ENCODE measurements around the gene SV2B.

SV2B gene

DNA sequence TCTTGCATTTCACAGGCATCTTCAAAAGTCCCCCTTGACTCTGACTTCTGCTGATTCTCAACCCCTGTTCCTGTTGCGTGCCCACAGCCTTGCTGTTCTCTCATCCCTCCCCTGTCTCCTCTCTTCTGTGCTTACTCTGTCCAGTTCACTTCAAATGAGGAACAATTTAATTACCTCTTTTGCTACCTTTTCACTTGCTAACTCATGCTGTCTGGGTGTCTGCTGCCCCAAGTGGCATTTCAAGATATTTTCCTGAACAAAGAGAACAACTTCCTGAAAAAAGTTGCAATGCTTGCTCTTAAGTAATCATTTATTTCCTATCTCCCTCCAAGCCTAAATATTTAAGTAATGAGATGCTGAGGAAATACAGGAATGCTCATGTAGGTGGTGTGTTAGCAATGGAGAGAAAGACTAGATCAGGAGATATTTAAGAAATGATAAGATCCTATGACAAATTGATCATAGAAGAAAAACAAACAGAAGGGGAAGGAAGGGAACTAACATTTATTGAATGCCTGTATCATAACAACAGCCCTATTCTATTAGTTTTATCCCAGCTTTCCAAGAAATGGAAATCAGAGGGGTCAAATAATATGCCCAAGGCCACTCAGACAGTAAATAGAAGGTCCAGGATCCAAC is 42.2 kb downstream of the SV2B start:
- DNase-seq, result no peak

DNA sequence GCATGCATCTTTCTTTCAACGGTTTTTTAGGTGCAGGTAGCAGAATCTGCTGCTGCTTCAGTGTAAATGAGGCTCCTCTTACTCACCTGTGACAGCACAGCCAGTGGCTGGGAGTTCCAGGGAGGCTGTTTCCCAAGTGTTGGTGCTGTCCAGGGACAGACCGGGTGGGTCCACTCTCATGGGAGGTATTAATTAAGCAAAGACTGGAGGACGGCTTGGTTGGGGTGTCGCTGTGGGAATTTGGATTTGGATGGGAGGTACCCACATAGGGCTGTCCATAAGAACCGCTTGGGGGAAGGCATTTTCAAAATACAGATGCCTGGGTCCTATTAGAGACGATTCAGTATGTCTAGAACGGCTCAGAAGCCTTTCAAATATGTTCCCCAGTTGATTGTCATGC is 42.9 kb downstream of the SV2B start:
- DNase-seq, result no peak

DNA sequence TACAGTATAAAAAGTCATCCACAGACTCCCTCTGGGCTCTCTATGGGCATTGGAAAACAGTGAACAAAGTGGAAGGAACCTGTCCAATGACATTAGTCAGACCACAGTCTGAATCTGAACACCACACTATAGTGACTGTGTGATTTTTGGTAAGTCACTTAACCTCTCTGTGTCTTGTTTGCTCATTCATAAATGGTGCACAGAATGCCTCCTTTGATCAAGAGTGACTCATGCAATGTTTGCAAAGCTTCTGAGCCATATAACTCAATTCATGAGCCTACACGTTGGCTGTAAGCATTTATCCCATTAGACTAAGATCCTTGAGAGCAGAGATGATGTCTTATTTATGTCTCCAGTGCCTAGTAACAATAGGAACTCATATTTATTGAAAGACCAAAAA is 46.7 kb downstream of the SV2B start:
- no peak for DNase-seq

DNA sequence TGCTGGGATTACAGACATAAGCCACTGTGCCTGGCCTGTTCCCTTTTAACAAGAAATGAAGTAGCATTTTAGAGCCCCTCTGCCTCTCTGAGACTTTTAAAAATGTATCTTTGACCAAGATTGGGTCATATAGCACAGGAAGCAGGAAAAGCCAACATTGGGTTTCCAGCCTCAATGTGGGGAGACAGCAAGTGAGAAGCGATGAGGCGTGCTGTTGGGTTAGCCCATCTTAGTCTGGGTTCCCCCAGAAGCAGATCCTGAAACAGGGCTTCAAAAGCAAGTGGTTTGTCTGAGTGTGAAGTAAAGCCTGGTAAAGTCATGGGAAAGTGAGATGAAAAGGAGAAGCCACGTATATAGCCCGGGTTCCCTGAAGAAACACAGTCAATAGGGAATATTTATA is 48.2 kb downstream of the SV2B start:
- no peak for DNase-seq

DNA sequence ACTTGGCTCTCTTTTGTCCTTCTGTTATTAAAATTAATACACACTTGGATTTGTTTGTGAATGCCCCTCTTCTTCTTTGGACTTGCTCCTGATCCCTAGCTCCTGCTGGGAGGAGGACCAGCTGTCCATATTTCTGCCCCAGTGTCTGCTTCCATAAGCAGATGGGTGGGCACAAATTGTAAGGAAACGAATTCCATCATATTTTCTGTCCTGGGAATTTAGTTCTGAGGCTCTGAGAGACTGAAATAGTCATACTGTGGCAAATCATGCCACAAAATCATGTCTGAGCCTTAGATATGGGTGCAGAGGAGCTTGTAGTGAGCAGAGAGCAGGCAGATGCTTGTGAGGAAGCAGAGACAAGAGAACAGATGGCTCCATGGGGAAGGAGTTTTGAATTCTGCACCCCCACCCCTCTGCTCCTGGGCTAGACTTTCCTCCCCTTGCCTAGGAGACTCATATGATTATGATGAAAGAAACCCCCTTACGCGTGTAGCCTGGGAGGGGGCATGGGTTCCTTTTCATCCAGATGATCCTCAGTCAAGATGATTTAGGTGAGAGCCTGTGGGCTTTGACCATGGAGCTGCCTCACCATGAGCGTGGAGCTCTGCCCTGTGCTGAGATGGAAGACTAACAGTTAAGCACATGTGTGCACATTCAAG is 50.6 kb downstream of the SV2B start:
- DNase-seq, result no peak

DNA sequence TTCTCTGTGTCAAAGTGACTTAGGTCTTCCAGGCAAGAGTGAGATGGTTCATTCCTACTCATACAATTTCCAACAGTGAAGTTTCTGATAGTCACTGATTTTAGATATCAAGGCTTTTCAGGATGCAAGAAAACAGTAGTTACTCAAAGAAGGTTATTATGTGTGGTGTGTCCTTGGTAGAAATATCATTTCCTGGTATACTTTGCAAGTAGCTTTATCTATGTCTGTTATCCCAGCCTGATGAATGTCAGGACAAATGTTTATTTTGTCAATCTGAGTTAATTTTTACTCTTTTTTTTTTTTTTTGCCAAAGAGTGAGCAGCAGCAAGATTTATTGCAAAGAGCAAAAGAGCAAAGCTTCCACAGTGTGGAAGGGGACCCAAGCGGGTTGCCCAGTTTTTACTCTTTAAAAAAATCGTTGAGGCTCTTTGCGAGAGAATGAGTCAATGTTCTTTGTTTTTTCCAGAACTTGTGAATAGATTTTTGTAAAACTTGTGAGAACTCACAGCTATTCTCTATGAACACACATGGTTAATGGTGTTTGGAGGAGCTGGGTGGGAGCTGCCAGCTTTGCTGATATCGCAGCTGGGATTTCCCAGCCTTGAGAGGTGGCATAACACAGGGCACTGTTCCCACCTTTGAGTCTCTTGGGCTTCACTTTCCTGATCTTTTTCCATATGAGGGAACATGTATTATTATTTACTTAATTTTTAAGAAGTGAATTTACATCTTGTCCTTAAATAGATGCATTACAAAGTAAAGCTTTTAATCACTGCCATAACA is 51.9 kb downstream of the SV2B start:
- no peak for DNase-seq

DNA sequence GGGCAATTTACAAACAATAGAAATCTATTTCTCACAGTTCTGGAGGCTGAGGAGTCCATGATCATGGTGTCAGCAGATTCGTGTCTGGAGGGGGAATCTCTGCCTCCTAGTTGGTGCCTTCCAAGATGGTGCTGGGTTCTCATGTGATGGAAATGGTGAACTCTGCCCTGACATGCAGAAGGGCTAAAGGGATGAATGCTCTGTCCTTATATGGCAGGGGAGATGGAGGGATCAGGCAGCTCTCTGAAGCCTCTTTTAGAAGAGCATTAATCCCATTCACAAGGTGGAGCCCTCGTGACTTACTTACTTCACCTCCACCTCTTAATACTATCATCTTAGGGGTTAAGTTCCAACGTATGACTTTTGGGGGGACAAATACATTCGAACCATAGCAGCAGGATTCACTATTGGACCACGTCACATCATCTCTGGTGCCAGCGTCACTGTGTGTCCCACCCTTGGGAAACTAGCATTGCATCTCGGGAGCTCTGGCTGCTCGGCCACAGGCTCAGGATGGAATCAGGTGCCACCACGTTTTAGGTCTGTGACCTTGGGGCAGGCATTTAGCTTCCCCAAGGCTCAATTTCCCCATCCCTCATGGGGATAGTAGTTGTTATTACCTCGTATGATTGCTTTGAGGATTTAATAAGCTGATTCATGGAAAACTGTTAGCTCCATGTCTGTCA is 53.0 kb downstream of the SV2B start:
- no peak for DNase-seq

DNA sequence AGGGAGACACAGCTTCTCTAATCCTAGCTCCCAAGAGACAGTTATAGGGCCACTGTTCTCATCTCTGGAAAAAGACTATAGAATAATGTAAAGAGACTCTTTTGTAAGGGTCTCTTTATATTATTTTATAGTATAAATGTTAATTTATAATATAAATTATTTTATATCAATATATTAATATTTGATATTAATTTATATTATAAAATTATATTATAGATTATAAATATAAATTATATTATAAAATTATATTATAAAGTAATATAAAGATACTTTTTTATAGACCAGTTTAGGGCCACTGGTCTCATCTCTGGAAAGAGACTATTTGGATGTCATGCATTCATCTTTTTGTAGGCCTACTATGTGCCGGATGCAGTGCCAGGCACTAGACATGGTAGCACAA is 53.9 kb downstream of the SV2B start:
- DNase-seq, result no peak

DNA sequence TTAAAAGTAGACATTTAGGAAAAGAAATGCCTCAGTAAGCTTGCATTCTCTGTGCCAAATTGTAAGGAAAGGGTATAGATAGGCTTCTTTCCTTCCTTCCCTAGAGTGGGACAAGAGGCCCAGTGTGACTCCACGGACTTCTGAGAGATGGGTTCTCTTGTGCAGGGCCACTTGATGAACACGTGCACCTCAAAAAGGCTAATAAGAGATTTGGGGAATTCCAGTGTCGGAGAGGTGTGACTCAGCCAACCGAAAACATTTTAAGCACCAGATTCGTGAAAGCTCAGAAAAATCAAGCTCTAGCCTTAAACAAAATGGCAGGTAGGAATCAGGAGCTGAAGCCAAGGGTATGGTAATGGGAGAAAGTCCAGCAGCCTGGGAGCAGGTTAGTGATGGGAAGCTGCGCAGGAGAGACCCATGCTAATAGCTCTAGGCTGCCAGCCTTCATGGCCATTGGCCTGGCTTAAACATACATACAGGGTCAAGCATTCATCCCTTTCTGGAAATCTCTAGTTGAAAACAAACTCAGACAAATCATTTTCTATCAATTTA is 56.2 kb downstream of the SV2B start:
- DNase-seq, result no peak

DNA sequence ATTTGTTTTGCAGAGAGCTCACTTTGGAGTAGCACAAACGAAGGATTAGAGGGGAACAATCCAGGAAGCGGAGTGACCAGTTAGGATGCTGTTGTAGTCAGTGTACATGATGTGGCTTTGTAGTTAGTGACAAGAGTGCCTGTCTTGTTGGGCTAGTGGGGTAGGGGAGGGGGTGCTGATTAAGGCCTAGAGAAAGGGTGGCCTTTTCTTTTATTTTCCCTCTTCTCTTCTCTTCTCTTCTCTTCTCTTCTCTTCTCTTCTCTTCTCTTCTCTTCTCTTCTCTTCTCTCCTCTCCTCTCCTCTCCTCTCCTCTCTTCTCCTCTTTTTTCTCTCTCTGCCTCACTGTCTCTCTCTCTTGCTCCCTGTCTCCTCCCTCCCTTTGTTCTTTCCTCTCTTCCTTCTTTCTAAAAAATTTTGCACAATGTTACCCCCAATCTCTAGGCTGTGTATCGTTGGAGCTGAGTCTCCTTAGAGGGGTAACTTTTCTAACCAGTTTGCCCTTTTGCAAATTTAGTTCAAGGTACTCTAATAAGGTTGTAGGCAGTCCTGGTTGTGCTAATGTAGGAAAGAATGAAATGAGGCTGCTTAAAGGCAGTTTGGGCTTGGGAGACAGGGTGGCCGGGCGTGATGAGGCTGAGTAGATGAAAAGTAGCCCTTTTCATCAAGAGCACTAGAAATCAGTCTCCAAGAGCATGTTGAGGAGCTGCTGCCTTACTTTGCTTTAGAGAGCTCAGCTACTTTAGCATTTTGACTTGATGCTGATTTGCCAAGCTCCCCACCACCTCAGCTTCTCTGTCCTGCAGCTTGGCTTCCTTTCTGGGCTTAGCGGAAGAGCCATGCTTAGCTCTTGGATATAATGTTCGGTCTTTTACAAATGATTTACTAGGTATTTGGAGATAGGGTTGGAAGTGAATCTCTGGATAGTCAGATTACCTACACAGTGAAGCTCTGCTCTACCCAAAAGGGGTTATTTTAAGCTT is 58.6 kb downstream of the SV2B start:
- no peak for DNase-seq

DNA sequence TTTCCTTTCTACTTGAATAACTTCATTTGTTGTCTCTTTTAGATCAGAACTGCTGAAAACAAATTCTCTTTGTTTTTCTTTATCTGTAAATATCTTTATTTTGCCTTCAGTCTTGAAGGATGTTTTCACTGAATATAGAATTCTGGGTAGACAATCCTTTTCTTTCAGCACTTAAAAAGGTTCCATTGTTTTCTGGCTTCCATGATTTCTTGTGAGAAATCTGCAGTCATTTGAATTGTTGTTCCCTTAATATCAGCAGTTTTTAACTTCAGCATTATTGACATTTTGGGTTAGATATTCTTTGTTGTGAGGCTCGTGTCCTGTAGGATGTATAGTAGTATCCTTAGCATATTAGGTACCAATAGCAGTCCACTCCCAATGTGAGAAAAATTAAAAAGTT is 65.8 kb downstream of the SV2B start:
- DNase-seq, result no peak

DNA sequence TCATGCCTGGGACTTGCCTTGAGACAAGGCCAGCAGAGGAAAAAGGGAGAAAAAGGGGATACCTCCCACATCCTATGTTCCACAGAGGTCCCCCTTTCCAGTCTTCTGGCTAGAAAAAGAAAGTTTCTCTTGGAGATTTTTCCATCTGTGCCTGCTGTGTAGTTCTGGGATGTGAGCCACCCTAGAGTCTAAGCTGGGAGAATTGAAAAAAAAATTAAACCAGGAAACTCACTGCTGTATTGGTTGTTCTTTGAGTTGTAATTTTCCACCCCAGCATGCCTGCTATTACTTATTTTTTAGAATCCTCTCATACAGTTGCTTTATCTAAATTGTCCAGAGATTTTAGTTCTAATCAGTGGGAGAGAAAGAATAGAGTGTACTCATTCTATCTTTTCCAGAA is 68.4 kb downstream of the SV2B start:
- no peak for DNase-seq

DNA sequence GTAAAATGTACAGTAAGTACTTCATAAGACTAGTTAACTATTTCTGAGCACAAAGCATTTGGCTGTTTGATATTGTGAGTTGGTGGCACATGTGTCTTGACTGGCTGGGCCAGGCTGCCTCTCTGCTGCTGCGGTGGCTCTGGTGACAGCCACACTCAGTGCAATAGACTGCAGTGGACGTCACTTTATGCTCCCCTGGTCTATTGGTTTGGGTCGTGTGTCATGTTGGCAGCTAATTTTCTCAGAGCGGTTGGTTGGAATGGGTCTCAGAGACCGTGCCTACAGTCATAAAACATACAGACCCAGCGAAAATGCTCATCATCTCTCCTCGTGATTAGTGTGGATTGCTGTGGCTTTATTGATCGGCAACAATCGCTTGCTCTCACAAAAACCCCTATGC is 71.3 kb downstream of the SV2B start:
- DNase-seq, result no peak

DNA sequence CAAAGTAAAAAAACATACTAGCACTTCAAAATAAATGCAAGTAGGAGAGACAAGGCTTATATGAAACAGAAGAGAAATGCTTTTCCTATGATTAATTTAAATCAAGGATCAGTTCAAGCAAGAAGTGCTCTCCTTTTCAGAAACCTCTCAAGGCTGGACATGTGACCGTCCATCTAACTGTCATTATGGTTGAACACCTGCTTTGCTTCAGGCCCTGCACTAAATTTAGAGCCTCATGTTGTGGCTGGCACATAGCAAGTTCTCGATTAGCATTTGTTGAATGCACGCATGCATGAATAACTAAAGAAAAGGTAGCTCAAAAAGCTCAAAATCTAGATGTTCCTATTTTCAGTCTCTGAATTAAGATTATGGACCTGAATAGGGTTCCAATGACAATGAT is 82.0 kb downstream of the SV2B start:
- no peak for DNase-seq

DNA sequence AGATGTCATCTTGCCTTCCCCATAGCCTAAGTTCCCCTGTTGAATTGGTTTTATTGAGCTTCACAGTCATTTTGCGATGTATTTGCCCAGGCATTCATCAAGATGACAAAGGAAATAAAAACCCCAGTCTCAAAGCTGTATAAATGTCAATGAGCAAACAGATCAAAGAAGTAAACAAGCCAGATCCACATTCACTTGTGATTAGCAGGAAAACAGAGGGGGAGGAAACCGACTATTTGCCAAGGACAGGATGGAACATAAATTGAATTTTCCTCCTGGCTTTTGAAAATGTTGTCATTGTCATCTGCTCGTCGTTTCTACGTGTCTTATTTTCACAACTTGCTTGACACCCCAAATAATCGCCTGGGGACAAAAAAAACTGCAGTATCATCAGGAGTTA is 83.5 kb downstream of the SV2B start:
- DNase-seq, result no peak

DNA sequence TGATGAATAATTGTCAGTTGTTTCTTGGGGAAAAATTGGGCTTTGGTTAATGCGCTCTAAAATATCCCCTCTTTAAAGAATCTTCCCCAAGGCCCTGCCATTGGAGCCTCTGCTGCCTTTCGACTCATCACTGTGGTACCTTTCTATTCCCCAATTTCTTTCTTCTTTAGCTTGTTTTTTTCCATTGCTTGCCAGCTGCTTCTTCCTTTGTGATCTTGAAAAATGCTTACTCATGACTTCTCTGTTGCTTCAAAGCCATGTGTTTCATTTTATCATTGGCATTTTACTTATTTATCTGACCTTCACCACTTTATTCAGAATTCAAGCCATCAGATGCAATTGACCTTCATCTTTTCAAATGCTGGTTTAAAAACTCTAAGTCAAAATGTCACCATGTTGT is 84.4 kb downstream of the SV2B start:
- no peak for DNase-seq

DNA sequence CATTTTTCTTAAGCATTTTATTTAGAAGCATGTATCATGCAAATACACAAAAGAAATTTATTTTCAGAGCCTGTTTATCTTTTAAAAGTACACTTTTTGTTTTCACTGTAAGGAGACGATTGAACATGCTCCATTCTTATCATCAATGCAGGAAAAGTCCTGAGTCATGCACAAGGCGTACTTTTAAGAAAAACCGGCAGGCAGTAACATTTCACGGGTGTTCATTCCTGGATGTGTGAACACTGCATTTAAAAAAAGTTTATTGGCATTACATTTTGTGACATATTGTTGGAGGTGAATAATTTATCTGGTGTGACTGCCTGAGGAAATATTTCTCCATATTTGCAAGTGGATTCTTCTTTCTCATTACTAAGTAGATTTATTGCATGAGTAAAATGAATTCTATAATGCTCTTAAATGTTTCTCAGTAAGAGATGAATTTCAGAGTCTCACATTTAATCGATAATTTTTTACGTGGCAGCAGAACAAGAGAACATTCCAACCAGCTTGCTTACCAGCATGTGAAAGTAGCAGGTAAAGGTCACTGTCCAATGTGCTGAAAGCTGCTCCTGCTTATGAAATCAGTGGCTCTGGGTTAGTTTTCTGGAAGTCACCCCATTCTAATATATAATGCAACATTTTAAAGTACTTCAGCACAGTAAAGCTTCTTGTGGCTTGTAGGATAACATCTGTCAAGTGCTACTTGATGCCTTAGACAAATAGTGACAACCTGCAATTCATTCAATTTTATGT is 87.0 kb downstream of the SV2B start:
- DNase-seq, result no peak

DNA sequence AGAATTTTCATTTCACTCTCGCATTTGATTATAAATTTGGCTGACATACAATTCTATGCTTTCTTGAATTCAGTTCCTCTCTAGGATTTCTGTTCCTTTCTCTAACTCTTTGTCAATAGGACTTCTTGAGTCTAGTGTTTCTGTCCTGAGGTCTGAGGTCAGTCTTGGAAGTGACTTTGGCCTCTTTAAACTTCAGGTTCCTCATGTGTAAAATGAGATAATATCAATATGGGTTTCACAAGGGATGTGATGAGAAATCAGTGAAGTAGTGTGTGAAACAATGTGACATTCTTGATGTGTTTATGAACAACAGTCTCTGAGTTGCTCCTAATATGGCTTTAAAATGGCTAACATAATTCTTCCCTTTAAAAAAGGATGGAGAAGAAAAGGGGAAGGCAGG is 92.2 kb downstream of the SV2B start:
- DNase-seq, result no peak

DNA sequence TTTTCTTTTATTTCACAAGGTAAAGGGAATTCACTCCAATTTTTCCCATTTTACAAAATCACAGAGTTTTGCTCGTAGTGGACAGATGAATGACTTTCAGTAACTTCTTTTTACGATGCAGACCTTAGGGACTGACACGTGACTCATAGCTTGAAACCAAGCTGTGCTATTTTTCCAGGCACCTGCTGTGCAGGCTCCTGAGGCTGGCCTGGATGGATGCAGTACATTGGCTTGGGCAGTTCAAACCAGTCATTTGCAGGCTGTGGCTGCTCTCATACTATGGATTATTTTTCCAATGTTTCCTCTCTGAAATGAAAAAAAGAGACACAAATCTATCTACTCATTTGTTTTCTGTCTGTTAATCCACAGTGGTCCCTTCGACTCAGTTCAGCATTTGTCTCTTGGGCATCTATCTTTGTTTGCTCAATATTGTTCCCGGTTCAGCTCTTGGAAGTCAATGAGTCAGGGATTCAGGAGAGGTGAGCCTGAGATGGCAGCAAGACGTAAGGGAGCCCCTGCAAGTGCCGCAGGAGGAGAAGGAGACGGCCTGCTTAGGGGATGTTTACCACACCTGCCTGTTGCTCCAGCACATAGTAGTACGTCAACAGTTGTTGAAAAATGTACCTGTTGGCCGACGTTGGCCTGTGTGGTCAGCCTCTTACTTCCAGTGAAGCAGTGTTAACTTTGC is 92.8 kb downstream of the SV2B start:
- DNase-seq, result no peak

DNA sequence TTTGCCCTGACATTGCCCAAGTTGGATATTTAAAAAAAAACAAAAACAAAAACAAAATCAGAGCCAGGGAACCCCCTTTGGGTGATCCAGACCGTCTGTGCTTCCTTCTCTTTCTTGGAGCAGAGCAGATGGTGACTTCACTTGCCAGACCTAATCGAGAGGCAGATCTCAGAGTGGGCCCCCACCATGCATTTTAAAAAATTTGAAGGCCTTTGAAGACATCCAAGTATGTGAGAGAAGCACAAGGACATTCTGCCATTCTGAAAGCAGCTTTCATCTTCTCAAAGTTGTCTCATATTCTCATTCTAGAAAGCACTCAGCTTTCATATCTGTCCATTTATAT is 93.3 kb downstream of the SV2B start:
- DNase-seq, result no peak

DNA sequence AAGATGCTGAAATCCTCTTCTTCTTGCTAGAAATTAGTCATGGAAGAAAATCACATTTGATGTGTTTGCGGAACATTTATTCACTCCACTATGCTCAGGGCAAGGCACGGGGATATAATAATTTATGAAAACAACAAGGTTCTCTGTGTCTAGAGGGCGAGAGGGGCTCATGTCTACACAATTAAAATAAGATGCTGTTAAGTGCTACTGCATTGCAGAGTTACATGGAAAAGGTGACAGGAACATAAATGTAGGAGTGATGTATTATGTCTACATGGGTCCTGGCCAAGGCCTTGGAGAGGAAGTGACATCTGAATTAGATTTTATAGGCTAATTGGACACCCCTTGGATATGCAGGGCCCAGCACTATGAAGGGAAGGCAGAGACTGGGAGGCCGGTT is 96.1 kb downstream of the SV2B start:
- DNase-seq, result no peak
